HFFc6 (cell line): ENCODE results near the gene TWF2. TPM values are rescaled to one million over a fixed set of nuclear protein-coding genes. Genes with fewer than 3 reads are reported as not detected.

Source experiments
- DNase-seq: peaks from one replicate; pipeline ENCODE4 v3.0.0-alpha.2; 2018
- H3K27ac Mint-ChIP-seq: 2 replicates; pipeline ENCODE4 v1.8.0; 2020; ENCODE audit warnings: mild to moderate bottlenecking, mixed read lengths
- H3K27me3 Mint-ChIP-seq: 2 replicates; pipeline ENCODE4 v1.8.0; 2021; ENCODE audit warnings: mild to moderate bottlenecking, moderate library complexity, mixed read lengths; ENCODE audit not compliant: insufficient read depth
- H3K36me3 Mint-ChIP-seq: 2 replicates; pipeline ENCODE4 v1.8.0; 2021; ENCODE audit warnings: low read depth, mixed read lengths
- H3K4me1 Mint-ChIP-seq: 2 replicates; pipeline ENCODE4 v1.8.0; 2020; ENCODE audit warnings: low read depth, mixed read lengths
- H3K4me3 Mint-ChIP-seq: 2 replicates; pipeline ENCODE4 v1.8.0; 2020; ENCODE audit warnings: mild to moderate bottlenecking, moderate library complexity, mixed read lengths
- H3K9me3 Mint-ChIP-seq: 2 replicates; pipeline ENCODE4 v1.8.0; 2020; ENCODE audit warnings: mild to moderate bottlenecking, mixed read lengths
- total RNA-seq, 6 experiments: library from RNA; stranded (reverse); fragmentation: NEBNext Ultra II Directional; extraction: Animal tissue kit (Norgen Biotek cat#: 25700); gene quantifications; 2 replicates in 1 of 6; 3 replicates in 5 of 6; pipeline ENCODE4 v1.2.3, GENCODE V29; 2021
- TF ChIP-seq, protein P1 (sequence below): fragments of 200-600 bp; sonication (generic); IDR thresholded peaks from 2 replicates; pipeline ENCODE4 v1.5.0; 2021; ENCODE audit warnings: antibody characterized with exemption, mild to moderate bottlenecking

Gene TWF2
- total RNA-seq, 6 experiments from 2014 or later = 73.9 to 83.0 (median 80.7) TPM

DNA sequence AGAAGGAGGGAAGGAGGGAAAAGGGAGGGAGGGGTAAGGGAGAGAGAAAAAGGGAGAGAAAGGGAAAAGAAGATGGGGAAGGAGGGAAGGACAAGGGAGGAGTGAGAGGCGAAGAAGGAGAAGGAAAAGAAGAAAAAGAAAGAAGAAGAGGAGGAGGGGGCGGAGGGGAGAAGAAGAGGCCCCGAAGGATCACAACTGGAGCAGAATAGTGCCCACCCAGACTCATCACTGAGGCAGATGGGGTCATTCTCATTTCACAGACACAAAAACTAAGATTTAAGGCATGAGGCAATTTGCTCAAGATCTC lies 43.7 kb downstream of the TWF2 start:
- Mint-ChIP-seq H3K27me3 (peaks cover 9% of the 10 kb centered on the region), H3K4me1 (peaks cover 48% of the 10 kb centered on the region), H3K36me3 (peaks cover 10% of the 10 kb centered on the region), H3K9me3 (no peaks in the 10 kb centered on the region), H3K4me3 (no peak overlapping the region), H3K27ac (no peak overlapping the region)
- TF ChIP-seq, protein P1, sequence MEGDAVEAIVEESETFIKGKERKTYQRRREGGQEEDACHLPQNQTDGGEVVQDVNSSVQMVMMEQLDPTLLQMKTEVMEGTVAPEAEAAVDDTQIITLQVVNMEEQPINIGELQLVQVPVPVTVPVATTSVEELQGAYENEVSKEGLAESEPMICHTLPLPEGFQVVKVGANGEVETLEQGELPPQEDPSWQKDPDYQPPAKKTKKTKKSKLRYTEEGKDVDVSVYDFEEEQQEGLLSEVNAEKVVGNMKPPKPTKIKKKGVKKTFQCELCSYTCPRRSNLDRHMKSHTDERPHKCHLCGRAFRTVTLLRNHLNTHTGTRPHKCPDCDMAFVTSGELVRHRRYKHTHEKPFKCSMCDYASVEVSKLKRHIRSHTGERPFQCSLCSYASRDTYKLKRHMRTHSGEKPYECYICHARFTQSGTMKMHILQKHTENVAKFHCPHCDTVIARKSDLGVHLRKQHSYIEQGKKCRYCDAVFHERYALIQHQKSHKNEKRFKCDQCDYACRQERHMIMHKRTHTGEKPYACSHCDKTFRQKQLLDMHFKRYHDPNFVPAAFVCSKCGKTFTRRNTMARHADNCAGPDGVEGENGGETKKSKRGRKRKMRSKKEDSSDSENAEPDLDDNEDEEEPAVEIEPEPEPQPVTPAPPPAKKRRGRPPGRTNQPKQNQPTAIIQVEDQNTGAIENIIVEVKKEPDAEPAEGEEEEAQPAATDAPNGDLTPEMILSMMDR = no peak
- DNase-seq = no peak

DNA sequence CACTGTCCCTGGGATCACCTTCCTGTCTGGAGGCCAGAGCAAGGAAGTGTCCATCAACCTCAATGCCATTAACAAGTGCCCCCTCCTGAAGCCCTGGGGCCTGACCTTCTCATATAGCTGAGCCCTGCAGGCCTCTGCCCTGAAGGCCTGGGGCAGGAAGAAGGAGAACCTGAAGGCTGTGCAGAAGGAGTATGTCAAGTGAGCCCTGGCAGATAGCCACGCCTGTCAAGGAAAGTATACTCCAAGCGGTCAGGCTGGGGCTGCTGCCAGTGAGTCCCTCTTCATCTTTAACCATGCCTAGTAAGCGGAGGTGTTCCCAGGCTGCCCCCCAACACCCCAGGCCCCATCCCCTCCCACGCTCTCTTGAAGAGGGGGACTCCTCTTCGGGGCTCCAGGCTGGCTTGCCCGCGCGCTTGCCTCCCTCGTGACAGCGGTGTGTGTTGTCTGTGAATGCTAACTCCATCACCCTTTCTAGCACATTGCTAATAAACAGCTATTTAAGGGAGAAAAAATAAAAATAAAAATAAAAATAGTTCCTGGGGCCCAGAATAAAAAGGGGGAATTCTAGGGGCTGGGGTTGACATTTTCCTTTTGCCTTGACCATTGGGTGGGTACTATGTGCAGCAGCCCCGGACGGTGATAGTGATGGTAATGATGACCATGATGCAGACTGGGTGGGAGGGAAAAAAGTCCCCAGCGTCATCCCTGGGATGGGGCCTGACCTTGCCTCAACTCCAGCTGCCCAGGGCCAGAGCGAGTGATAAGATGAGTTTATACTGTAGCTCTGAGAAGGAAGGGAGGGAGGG lies 44.3 kb downstream of the TWF2 start:
- DNase-seq = no peak
- TF ChIP-seq, protein P1 = no peak
- Mint-ChIP-seq H3K9me3 (no peaks in the 10 kb centered on the region), H3K4me1 (peaks cover 54% of the 10 kb centered on the region), H3K4me3 (no peak overlapping the region), H3K27ac (no peak overlapping the region), H3K27me3 (peaks cover 9% of the 10 kb centered on the region), H3K36me3 (peaks cover 10% of the 10 kb centered on the region)

DNA sequence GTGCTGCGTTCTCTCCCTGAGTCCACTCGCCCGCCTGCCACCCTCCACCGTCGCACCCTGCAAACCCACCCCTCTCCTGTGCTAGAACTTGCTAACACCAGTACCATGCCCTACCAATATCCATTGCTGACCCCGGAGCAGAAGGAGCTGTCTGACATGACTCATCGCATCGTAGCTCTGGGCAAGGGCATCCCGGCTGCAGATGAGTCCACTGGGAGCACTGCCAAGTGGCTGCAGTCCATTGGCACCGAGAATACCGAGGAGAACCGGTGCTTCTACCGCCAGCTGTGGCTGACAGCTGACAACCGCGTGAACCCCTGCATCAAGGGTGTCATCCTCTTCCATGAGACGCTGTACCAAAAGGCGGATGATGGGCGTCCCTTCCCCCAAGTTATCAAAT lies 45.9 kb downstream of the TWF2 start:
- Mint-ChIP-seq H3K36me3 (no peaks in the 10 kb centered on the region), H3K9me3 (no peaks in the 10 kb centered on the region), H3K27ac (no peak overlapping the region), H3K4me1 (peaks cover 44% of the 10 kb centered on the region), H3K4me3 (no peak overlapping the region), H3K27me3 (peaks cover 5% of the 10 kb centered on the region; the same call in 1 of the 2 replicates)
- peak; percentile 69 for DNase-seq
- TF ChIP-seq, protein P1 = no peak

DNA sequence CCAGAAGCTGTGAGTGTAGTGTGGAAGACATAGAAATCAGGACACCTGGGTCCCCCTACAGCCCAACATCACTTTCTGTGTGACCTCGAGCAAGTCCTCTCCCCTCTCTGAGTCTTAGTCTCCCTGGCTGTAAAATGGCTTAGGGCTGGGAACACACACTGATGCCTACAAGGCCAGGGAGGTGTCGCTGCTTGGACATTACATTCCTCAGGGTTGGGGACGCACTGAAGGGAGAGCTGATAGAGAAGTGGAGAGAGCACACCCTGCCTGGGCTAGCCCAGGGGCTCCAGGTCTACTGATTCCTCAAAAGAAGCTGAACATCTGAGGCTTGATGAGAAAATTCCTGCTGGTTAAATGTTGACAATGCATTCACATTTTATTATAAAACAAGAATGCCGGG lies 47.3 kb downstream of the TWF2 start:
- H3K9me3 Mint-ChIP-seq = no peaks in the 10 kb centered on the region
- H3K27me3 Mint-ChIP-seq = peaks cover 3% of the 10 kb centered on the region; the same call in 1 of the 2 replicates
- TF ChIP-seq, protein P1 = no peak
- peaks cover 32% of the 10 kb centered on the region for H3K4me1 Mint-ChIP-seq
- H3K4me3 Mint-ChIP-seq = no peak overlapping the region
- H3K36me3 Mint-ChIP-seq = no peaks in the 10 kb centered on the region
- H3K27ac Mint-ChIP-seq = no peak overlapping the region
- DNase-seq = no peak

DNA sequence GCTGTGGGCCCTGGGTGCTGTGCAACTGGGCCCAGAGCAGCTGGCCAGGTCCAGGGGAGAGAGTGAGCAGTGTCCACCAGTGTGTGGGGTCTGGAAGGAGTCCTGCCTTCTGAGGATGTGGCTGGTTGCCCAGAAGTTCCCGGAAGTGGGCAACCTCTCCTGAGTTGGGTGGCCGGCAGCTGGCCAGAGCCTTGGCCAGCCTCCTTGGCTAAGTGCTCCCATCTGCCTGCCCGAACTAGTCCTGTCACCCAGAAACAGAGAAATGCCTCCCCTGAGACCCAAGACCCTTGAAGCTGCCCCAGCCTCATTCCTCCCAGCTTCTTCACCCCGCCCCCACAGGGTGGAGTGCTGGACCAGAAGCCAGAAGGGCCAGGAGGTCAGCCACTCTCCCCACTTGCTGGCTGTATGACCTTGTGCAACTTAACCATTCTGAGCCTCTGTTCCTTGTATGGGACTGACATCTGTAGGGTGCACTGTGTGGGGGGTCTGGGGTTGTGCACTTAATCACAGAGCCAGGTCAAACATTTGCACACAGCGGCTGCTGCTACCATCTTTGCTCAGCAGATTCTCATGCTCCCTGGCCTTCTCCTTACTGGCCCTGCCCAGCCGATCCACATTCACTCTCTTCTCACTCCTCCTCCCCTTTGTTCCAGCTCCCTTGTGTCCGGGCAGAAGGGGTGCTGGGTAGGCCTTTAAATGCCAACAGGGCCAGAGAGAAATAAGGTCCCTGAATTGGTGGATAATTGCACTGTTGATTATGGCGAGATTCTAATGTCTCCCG lies 48.5 kb downstream of the TWF2 start:
- Mint-ChIP-seq H3K4me3 (no peak overlapping the region), H3K9me3 (no peaks in the 10 kb centered on the region), H3K36me3 (no peaks in the 10 kb centered on the region), H3K4me1 (peaks cover 22% of the 10 kb centered on the region), H3K27ac (peak overlapping the region; percentile 46; the same call in 1 of the 2 replicates), H3K27me3 (peaks cover 3% of the 10 kb centered on the region; the same call in 1 of the 2 replicates)
- TF ChIP-seq, protein P1 = no peak
- peak; percentile 12 for DNase-seq
